SK-N-MC (cell line): ENCODE measurements around the gene FBXL13.
A peak's percentile ranks its signal among the peaks of the same experiment; 100 is the strongest.

Experiments
- DNase-seq: peaks from one replicate; pipeline ENCODE4 v3.0.0-alpha.2; 2011; ENCODE audit warnings: low read depth, low spot score
- H3K27ac ChIP-seq: fragments of 200-600 bp; sonication (generic); 2 replicates; pipeline ENCODE4 v1.5.1; 2016; ENCODE audit warnings: mixed run types
- H3K36me3 ChIP-seq: fragments of 200-600 bp; sonication (generic); 2 replicates; pipeline ENCODE4 v1.6.1; 2017; ENCODE audit warnings: antibody characterized with exemption, low read length, mixed read lengths; ENCODE audit not compliant: insufficient read depth
- H3K4me3 ChIP-seq: fragments of 200-600 bp; sonication (generic); 2 replicates; pipeline ENCODE4 v1.5.1; 2016
- H3K9ac ChIP-seq: fragments of 200-600 bp; sonication (generic); 2 replicates; pipeline ENCODE4 v1.8.0; 2017; ENCODE audit warnings: mixed run types, mixed read lengths; ENCODE audit not compliant: insufficient read length
- H3K9me3 ChIP-seq: fragments of 200-600 bp; sonication (generic); 2 replicates; pipeline ENCODE4 v1.6.1; 2017; ENCODE audit warnings: low read depth, mild to moderate bottlenecking, antibody characterized with exemption, low read length, moderate library complexity, mixed read lengths
- EZH2 ChIP-seq: fragments of 200-600 bp; sonication (generic); IDR thresholded peaks from one replicate; pipeline ENCODE4 v1.6.1; 2017; ENCODE audit warnings: antibody characterized with exemption
- FOXP2 ChIP-seq: optimal IDR thresholded peaks from 2 replicates; pipeline ENCODE3; 2011; ENCODE audit warnings: mild to moderate bottlenecking, moderate library complexity; ENCODE audit not compliant: insufficient read depth; ENCODE audit errors: extremely low read length, control extremely low read depth
- POLR2AphosphoS5 ChIP-seq: IDR thresholded peaks from 2 replicates; pipeline ENCODE4 v1.6.1; 2012; ENCODE audit warnings: mild to moderate bottlenecking, low read depth, low read length, borderline replicate concordance

The FBXL13 gene

DNA sequence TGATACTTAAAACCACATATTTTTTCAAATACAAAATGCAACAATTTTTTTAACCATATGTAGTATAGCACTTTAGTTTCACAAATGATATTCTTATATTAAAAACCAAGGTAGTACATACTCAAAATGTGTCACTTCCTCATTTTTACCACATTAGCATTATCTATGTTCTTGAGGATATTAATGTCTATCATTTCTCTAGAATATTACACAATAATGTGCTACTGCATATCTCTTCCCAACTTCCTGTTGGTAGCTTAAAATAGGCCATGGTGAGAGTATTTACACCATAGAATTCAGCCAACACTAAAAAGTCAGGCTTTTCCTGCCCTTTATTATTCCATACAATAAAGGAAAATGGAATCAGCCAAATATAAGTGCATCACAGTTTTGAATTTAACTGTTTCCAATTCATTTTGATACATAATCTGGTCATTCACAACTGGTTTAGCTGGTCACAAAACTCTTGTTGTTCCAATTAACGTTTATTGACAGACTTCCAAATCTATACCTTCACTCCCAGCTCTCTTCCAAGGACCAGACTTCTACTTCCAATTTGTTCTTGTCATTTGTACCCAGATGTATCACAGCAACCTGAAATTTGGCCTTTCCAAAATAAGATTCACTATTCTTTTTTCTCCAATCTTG is 181.8 kb downstream of the FBXL13 start:
- TF ChIP-seq EZH2 (no peak), POLR2AphosphoS5 (no peak), FOXP2 (no peak)
- Histone ChIP-seq H3K36me3 (no peaks in the 10 kb centered on the region), H3K27ac (no peak overlapping the region), H3K9me3 (no peaks in the 10 kb centered on the region), H3K4me3 (0 out of 2 replicates have a peak overlapping the region, but pooled peaks have one; percentile 19), H3K9ac (no peak overlapping the region)
- DNase-seq, result no peak

DNA sequence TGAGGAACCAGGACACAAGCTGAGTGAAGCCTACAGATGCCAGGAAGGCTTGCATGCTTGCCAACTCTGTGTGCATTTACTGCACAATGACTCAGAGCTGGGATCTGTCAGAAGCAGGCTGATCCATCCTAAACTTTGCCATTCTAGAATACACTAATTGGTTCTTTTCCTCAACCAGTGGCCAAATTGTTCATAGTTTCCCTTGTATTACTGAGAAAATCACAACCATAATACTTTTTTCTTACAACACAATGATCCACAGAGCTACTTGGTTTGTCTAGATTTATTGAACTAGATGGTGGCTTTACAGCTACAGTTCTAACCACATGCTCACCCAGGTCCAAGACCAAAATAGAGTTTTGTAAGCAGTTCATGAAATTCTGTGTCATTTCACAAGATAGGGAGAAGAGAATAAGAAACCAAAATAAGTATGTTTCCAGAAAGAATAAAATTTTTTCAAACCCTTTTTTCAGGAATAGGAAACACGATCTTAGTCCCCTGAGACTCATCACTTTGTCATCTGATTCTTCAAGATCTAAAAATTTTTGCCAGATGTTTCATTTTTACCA is 182.8 kb downstream of the FBXL13 start:
- Histone ChIP-seq H3K27ac (peak overlapping the region; percentile 2; the same call in 1 of the 2 replicates), H3K9ac (no peak overlapping the region), H3K9me3 (no peaks in the 10 kb centered on the region), H3K4me3 (peak overlapping the region; percentile 19; the same call in 1 of the 2 replicates), H3K36me3 (no peaks in the 10 kb centered on the region)
- no peak for DNase-seq
- TF ChIP-seq FOXP2 (no peak), POLR2AphosphoS5 (no peak), EZH2 (no peak)

DNA sequence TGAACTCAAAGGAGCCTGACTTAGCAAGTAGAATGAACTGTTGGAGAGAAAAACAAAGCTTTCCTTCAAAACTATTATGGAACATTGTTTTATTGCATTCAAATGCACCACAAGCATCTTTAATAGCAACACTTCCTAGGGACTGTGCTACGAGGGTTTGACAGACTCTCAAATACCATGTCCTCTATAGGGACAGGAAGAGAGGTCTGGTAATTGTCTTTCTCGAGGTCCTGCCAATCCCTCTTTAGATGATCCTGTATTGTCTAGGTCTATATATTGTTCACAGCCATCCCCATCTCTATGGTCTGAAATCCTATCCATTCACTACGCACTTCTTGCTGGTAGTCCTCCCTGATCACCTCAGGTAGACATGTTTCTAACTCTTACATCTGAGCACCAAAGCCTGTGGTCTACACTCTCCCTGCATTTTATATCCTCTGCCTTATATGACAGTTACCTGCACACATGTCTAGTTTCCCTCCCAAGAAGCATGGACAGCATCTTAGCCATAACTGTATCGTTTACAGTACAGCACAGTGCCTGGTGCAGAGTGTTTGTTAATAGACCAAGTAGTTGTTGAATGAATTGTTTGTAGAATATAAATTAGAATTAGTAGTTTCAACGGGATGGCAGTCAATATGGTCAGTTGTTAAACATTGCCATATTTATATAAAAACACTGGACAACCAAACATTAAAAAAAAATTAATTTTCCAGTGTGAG is 183.5 kb downstream of the FBXL13 start:
- peaks cover under 1% of the 10 kb centered on the region; the same call in 1 of the 2 replicates for H3K9me3 ChIP-seq
- H3K36me3 ChIP-seq, result no peaks in the 10 kb centered on the region
- DNase-seq, result no peak
- TF ChIP-seq FOXP2, result no peak
- no peak for TF ChIP-seq POLR2AphosphoS5
- TF ChIP-seq EZH2, result no peak
- no peak overlapping the region for H3K4me3 ChIP-seq
- no peak overlapping the region for H3K9ac ChIP-seq
- H3K27ac ChIP-seq, result no peak overlapping the region

DNA sequence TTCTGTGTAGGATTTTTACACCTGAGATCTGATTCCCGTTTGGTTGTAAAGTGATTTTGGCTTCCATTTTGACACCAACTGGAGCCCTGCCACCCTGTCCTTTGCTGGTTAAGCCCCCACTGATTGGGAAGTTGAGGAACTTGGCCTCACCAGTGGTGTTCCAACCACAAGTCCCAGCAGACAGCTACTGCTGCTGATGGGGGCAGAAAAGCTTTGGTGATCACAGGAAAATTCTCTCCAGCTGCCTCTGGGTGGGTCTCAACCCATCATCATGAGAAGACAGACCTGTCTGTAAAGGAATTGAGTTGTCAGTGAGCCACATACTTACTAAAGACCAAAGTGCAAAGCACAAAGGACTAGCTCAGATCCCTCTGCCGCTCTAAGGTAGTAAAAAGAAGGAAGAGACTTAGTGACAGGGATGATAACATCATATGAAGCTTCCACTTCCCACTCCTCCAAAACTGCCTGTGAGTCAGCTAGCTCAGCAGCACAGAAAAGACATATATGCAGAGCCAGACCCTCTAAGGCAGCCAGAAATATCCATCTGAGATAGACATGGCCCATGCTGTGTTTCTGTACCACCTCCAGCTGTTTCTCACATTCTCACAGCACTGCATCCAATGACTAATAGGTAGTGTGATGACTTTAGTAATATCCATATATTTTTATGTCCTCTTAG is 184.2 kb downstream of the FBXL13 start:
- Histone ChIP-seq H3K9ac (no peak overlapping the region), H3K36me3 (no peaks in the 10 kb centered on the region), H3K4me3 (no peak overlapping the region), H3K9me3 (peaks cover 6% of the 10 kb centered on the region; the same call in 1 of the 2 replicates), H3K27ac (no peak overlapping the region)
- TF ChIP-seq EZH2, result no peak
- no peak for TF ChIP-seq POLR2AphosphoS5
- TF ChIP-seq FOXP2, result no peak
- DNase-seq, result no peak

DNA sequence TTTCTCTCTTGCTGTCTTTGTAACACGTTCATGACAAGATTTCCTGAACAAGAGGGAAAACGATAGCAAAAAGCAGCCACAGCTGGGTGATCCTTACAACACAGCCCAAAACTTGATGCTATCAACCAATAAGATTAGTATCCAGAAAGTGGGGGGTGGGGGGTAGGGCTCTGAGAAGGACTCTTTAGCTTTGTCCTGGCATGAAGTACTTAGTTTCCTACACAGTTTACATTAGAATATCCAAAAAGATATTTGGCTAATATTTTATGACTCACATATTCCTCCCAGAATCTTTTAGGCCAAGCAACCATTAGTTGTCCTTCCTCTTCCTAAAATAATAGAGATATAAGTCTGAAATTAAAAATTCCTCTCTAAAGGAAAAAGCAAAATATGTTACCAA is 184.7 kb downstream of the FBXL13 start:
- Histone ChIP-seq H3K27ac (no peak overlapping the region), H3K36me3 (no peaks in the 10 kb centered on the region), H3K9ac (no peak overlapping the region), H3K4me3 (no peak overlapping the region), H3K9me3 (peaks cover 6% of the 10 kb centered on the region; the same call in 1 of the 2 replicates)
- TF ChIP-seq POLR2AphosphoS5 (no peak), FOXP2 (no peak), EZH2 (no peak)
- DNase-seq, result no peak

DNA sequence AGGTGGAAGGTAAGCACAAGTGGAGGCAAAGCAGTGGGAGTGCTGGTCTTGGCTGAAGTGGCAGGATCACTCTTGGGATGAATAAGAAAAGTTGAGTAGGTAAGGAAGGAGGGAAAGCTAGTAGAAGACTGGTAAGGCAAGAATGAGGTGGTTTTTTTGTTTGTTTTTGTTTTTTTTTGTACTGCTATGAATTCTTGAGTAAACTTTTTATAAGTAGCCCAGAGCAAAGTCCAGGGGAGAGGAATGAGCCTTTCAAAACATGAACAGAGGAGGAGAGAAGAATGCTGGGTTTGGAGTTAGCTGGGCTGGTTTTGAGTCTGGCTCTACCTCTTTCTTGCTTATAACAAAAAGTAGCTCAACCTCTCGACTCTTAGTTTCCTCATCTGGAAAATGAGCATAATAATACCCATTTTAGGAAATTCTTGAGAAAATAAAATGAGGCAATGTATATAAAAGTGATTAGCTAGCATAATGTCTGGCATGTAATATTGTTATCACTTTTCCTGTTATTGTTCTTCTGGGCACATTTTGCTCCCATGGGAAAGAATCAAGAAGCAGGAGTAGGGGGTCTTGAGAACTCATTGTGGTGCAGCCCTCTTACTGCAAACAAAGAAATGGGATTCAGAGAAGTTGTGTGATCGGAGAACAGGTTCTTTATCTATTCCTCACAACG is 185.9 kb downstream of the FBXL13 start:
- TF ChIP-seq FOXP2 (no peak), POLR2AphosphoS5 (no peak), EZH2 (no peak)
- no peak for DNase-seq
- H3K36me3 ChIP-seq, result no peaks in the 10 kb centered on the region
- no peak overlapping the region for H3K27ac ChIP-seq
- H3K9me3 ChIP-seq, result peaks cover 6% of the 10 kb centered on the region; the same call in 1 of the 2 replicates
- H3K9ac ChIP-seq, result no peak overlapping the region
- H3K4me3 ChIP-seq, result no peak overlapping the region

DNA sequence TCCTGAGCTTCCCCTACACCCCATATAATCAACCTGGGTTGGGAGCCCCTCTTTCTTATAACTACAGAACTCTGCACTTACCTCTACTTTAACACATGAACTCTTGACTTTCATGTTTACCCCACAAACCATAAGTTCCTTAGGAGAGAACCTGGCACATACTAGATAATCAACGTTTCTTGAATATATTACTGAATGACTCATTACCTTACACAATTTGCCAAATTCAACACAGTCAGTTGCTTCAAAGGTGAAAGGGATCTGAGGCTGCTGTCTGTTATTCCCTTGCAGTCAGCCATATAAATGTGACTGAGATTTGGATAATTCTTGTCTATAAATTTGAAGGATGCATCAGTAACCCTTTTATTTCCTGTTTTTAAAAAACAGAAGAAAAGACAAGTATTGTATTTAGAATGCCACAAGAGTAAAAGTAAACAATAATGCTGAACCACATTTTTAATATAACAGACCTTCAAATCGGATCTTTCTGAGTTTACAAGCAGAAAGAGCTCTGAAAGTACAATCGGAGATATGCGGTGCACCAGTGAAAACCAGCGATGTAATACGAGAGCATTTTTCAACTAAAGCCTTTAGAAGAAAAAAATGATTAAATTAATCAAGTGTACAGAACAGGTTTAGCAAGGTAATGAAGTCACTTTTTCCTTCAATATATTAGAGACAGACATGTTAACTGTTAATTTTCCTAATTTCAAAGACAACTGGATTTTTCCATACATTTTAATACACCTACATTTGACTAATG is 191.3 kb downstream of the FBXL13 start:
- TF ChIP-seq POLR2AphosphoS5 (no peak), FOXP2 (no peak), EZH2 (no peak)
- Histone ChIP-seq H3K27ac (no peak overlapping the region), H3K9ac (no peak overlapping the region), H3K36me3 (no peaks in the 10 kb centered on the region), H3K4me3 (no peak overlapping the region), H3K9me3 (peaks cover 6% of the 10 kb centered on the region; the same call in 1 of the 2 replicates)
- DNase-seq, result no peak
